Ovary (tissue), 3 donors: Measurements from ENCODE around the gene TMBIM6.

Experiments used
- POLR2A ChIP-seq: fragments of 450-650 bp; IDR thresholded peaks from one replicate; pipeline ENCODE4 v1.6.1; 2017; ENCODE audit warnings: antibody characterized with exemption, mild to moderate bottlenecking, moderate library complexity
- TF ChIP-seq, protein P1 (sequence below), 3 donors: fragments of 450-650 bp in 2 of 3; fragments of 200-600 bp in 1 of 3; IDR thresholded peaks; one replicate each; pipeline versions ENCODE4 v1.5.1 to v1.8.0; 2016 to 2022; ENCODE audit warnings: antibody characterized with exemption in 3 of 3, mild to moderate bottlenecking in 1 of 3
- donor health status: DM: no; HTN: no; CAD: no.

DNA sequence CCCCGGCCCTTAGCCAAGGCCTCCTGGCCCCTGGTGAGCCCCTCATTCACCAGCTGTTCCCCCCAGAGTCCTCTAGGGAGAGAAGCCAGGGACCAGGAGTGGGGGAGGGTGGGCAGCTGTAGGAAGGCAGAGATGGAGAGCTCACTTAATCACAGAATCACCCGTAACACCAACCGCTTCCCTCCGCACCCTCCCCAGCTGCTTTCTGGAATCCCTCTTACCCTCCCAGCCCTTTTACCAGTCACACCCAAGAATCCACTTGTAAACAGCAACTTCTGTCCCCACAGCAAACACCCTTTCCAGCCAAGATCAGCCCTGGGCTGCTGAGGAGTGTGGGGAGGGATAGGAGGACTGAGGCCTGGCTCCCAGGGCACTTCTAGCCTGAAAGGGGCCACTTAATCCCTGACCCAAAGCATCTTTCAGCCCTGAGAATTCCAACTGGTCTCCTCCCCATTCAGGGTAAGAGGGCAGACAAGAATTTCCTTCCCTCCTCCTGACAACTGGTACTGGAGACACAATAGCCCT lies 68.1 kb downstream of the TMBIM6 start:
- TF ChIP-seq, protein P1, sequence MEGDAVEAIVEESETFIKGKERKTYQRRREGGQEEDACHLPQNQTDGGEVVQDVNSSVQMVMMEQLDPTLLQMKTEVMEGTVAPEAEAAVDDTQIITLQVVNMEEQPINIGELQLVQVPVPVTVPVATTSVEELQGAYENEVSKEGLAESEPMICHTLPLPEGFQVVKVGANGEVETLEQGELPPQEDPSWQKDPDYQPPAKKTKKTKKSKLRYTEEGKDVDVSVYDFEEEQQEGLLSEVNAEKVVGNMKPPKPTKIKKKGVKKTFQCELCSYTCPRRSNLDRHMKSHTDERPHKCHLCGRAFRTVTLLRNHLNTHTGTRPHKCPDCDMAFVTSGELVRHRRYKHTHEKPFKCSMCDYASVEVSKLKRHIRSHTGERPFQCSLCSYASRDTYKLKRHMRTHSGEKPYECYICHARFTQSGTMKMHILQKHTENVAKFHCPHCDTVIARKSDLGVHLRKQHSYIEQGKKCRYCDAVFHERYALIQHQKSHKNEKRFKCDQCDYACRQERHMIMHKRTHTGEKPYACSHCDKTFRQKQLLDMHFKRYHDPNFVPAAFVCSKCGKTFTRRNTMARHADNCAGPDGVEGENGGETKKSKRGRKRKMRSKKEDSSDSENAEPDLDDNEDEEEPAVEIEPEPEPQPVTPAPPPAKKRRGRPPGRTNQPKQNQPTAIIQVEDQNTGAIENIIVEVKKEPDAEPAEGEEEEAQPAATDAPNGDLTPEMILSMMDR (IDR thresholded peaks at IDR 0.05) = no peak
- peak; percentile 16 for TF ChIP-seq POLR2A
